Measurements from ENCODE around the gene ALG13. TPM values are rescaled to one million over a fixed set of nuclear protein-coding genes. Genes with fewer than 3 reads are reported as not detected.

ALG13 gene
- total and polyA plus RNA-seq, 2 of the 8 experiments (the other 6 are each of a cell fraction or from before 2014, with no cell fraction given) = 44.3 to 93.6 TPM

GRCh38 chrX:111728096-111728495 lies 47.1 kb downstream of the ALG13 start:
- H3K14ac ChIP-seq (ENCODE audit: insufficient read length) = no peak overlapping the region
- H3K4ac ChIP-seq (replicated peaks; ENCODE audit: insufficient read length, low read depth, low read length) = no peak overlapping the region
- no peak overlapping the region for H3K27ac ChIP-seq (ENCODE audit: low read depth, low read length)
- TF ChIP-seq KDM4A (IDR thresholded peaks at IDR 0.05; ENCODE audit: low read depth, low read length, severe bottlenecking) (no peak), TBP (IDR thresholded peaks at IDR 0.05; ENCODE audit: low read depth, low read length) (no peak), SP1 (IDR thresholded peaks at IDR 0.05; ENCODE audit: low read depth, low read length) (no peak)

More at GRCh38 chrX:111728096-111728495, 47.1 kb downstream of the ALG13 start:
- POLR2A ChIA-PET (ENCODE audit: partially characterized antibody) = no interaction called here
- Histone ChIP-seq H3K56ac (replicated peaks; ENCODE audit: insufficient read length, low read depth, low read length) (no peak overlapping the region), H2BK5ac (ENCODE audit: low read depth, low read length) (no peak overlapping the region), H3K18ac (ENCODE audit: extremely low read depth, low read length) (no peak overlapping the region), H3K36me3 (ENCODE audit: control insufficient read depth in 2 of 4, insufficient read depth in 4 of 4, low read length in 3 of 4) (peaks cover 2 to 47% (median 8%) of the 10 kb centered on the region in 4 experiments; a peak in 4 of 8 replicates), H2AK5ac (ENCODE audit: low read depth, low read length) (no peak overlapping the region), H4K5ac (ENCODE audit: insufficient read length, low read depth, low read length) (no peak overlapping the region), H3K4me2 (ENCODE audit: insufficient read depth in 1 of 2, low read depth in 2 of 2, low read length in 2 of 2) (no peak overlapping the region), H2BK12ac (ENCODE audit: low read depth, low read length) (no peak overlapping the region), H2BK15ac (ENCODE audit: low read length) (no peak overlapping the region), H2BK20ac (ENCODE audit: low read length) (no peak overlapping the region), H3K9me3 (ENCODE audit: insufficient read depth in 2 of 2, low read depth in 1 of 2, low read length in 1 of 2) (no peaks in the 10 kb centered on the region), H3K23ac (ENCODE audit: insufficient read length) (no peak overlapping the region), H3K23me2 (ENCODE audit: low read depth, low read length) (no peaks in the 10 kb centered on the region), H2AFZ (ENCODE audit: low read length) (no peak overlapping the region), H3K4me3 (ENCODE audit: extremely low read depth in 1 of 4, insufficient read depth in 2 of 4, low read depth in 3 of 4, low read length in 4 of 4) (no peak overlapping the region), H4K20me1 (replicated peaks in 1 of 2; ENCODE audit: control insufficient read depth in 1 of 2, insufficient read depth in 2 of 2, low read length in 2 of 2) (no peaks in the 10 kb centered on the region), H4K8ac (ENCODE audit: extremely low read depth, insufficient read depth, low read length) (no peak overlapping the region), H3K27me3 (replicated peaks in 1 of 4; ENCODE audit: control insufficient read depth in 3 of 4, extremely low read depth in 1 of 4, insufficient read depth in 3 of 4, low read length in 3 of 4) (no peaks in the 10 kb centered on the region), H3K79me2 (ENCODE audit: control insufficient read depth in 1 of 2, insufficient read depth in 2 of 2, low read length in 2 of 2) (no peaks in the 10 kb centered on the region), H3K4me1 (replicated peaks in 1 of 4; ENCODE audit: control insufficient read depth in 3 of 4, insufficient read depth in 4 of 4, low read length in 3 of 4) (no peaks in the 10 kb centered on the region), H3K9ac (replicated peaks in 1 of 4; ENCODE audit: extremely low read depth in 1 of 4, low read depth in 3 of 4, low read length in 3 of 4) (no peak overlapping the region), H3K79me1 (ENCODE audit: low read depth, low read length) (no peaks in the 10 kb centered on the region), H2BK120ac (replicated peaks; ENCODE audit: low read depth, low read length) (no peak overlapping the region), H4K91ac (replicated peaks; ENCODE audit: insufficient read length, low read length) (no peak overlapping the region)
- FAIRE-seq = no peak
- DNase-seq (ENCODE audit: low read depth in 1 of 2, low spot score in 2 of 2) = no peak
- 83% methylated on average over 2 of the region's 2 CpGs; no CpG with 5 or more reads in 1 of the 2 experiments for WGBS, 2 experiments (ENCODE audit: extremely low coverage in 1 of 2, insufficient coverage in 1 of 2, insufficient read length in 1 of 2, insufficient replicate concordance in 2 of 2, low coverage in 1 of 2, low lambda C conversion rate in 2 of 2, missing lambda C conversion rate in 1 of 2)
- CTCF ChIA-PET (ENCODE audit: partially characterized antibody) = no interaction called here
